DOHH2 (cell line): ENCODE measurements around the gene VPS54.

Experiments used
- H3F3A ChIP-seq: fragments of 200-600 bp; sonication (generic), shearing (Covaris generic); 2 replicates; pipeline ENCODE4 v1.6.0; 2016; ENCODE audit warnings: antibody characterized with exemption, mild to moderate bottlenecking; ENCODE audit not compliant: control insufficient read depth, insufficient read depth
- H3K27ac ChIP-seq: fragments of 200-600 bp; sonication (generic); 2 replicates; pipeline ENCODE4 v1.5.1; 2014; ENCODE audit warnings: low read depth, mild to moderate bottlenecking, low read length, moderate library complexity
- H3K27me3 ChIP-seq: fragments of 200-600 bp; sonication (generic); 2 replicates; pipeline ENCODE4 v1.6.1; 2014; ENCODE audit warnings: mild to moderate bottlenecking, low read length, mixed read lengths; ENCODE audit not compliant: control insufficient read depth
- H3K36me3 ChIP-seq: fragments of 200-600 bp; sonication (generic); 2 replicates; pipeline ENCODE4 v1.6.1; 2014; ENCODE audit warnings: mild to moderate bottlenecking, low read length, moderate library complexity, mixed read lengths; ENCODE audit not compliant: control insufficient read depth
- H3K4me1 ChIP-seq: fragments of 200-600 bp; sonication (generic); 2 replicates; pipeline ENCODE4 v1.6.1; 2014; ENCODE audit warnings: mild to moderate bottlenecking, low read length, mixed read lengths; ENCODE audit not compliant: control insufficient read depth
- H3K4me2 ChIP-seq: fragments of 200-600 bp; sonication (generic); 2 replicates; pipeline ENCODE4 v1.6.0; 2014; ENCODE audit warnings: mild to moderate bottlenecking, low read length, moderate library complexity
- H3K4me3 ChIP-seq: fragments of 200-600 bp; sonication (generic); 2 replicates; pipeline ENCODE4 v1.5.1; 2014; ENCODE audit warnings: mild to moderate bottlenecking, low read length, mixed read lengths
- H3K79me2 ChIP-seq: fragments of 200-600 bp; sonication (generic); 2 replicates; pipeline ENCODE4 v1.6.1; 2014; ENCODE audit warnings: mild to moderate bottlenecking, low read length, mixed read lengths; ENCODE audit not compliant: control insufficient read depth
- H3K9me2 ChIP-seq: fragments of 200-600 bp; sonication (generic); replicated peaks from 2 replicates; pipeline ENCODE4 v1.6.1; 2014; ENCODE audit warnings: mild to moderate bottlenecking, low read length, mixed read lengths; ENCODE audit not compliant: control insufficient read depth
- H3K9me3 ChIP-seq: fragments of 200-600 bp; sonication (generic); 2 replicates; pipeline ENCODE4 v1.6.1; 2014; ENCODE audit warnings: antibody characterized with exemption, low read length, mixed read lengths; ENCODE audit not compliant: control insufficient read depth, insufficient read depth
- H4K20me1 ChIP-seq: fragments of 200-600 bp; sonication (generic); 2 replicates; pipeline ENCODE4 v1.6.0; 2014; ENCODE audit warnings: low read depth, mild to moderate bottlenecking, antibody characterized with exemption, low read length, moderate library complexity; ENCODE audit not compliant: control insufficient read depth, insufficient read depth
- EZH2phosphoT487 ChIP-seq: fragments of 200-600 bp; sonication (generic); IDR thresholded peaks from 2 replicates; pipeline ENCODE4 v1.6.1; 2017; ENCODE audit warnings: borderline replicate concordance, mild to moderate bottlenecking, antibody characterized with exemption, low read length, moderate library complexity, mixed read lengths
- TF ChIP-seq, protein P1 (sequence below): fragments of 200-600 bp; sonication (generic); IDR thresholded peaks from one replicate; pipeline ENCODE4 v1.5.1; 2014; ENCODE audit warnings: antibody characterized with exemption, mild to moderate bottlenecking, low read depth, low read length; ENCODE audit not compliant: poor library complexity, severe bottlenecking

The VPS54 gene

GRCh38 chr2:63982335-63982734, 36.9 kb downstream of the VPS54 start:
- H3K9me2 ChIP-seq: no peaks in the 10 kb centered on the region
- no peaks in the 10 kb centered on the region for H4K20me1 ChIP-seq
- no peak overlapping the region for H3K4me3 ChIP-seq
- TF ChIP-seq, protein P1, sequence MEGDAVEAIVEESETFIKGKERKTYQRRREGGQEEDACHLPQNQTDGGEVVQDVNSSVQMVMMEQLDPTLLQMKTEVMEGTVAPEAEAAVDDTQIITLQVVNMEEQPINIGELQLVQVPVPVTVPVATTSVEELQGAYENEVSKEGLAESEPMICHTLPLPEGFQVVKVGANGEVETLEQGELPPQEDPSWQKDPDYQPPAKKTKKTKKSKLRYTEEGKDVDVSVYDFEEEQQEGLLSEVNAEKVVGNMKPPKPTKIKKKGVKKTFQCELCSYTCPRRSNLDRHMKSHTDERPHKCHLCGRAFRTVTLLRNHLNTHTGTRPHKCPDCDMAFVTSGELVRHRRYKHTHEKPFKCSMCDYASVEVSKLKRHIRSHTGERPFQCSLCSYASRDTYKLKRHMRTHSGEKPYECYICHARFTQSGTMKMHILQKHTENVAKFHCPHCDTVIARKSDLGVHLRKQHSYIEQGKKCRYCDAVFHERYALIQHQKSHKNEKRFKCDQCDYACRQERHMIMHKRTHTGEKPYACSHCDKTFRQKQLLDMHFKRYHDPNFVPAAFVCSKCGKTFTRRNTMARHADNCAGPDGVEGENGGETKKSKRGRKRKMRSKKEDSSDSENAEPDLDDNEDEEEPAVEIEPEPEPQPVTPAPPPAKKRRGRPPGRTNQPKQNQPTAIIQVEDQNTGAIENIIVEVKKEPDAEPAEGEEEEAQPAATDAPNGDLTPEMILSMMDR: no peak
- TF ChIP-seq EZH2phosphoT487: no peak
- peaks cover 29% of the 10 kb centered on the region for H3K36me3 ChIP-seq
- no peak overlapping the region for H3K27ac ChIP-seq
- no peaks in the 10 kb centered on the region for H3K4me1 ChIP-seq
- no peaks in the 10 kb centered on the region for H3K9me3 ChIP-seq
- no peak overlapping the region for H3K4me2 ChIP-seq
- no peaks in the 10 kb centered on the region for H3K27me3 ChIP-seq
- H3F3A ChIP-seq: no peaks in the 10 kb centered on the region
- 0 out of 2 replicates have a peak, but pooled peaks cover 5% of the 10 kb centered on the region for H3K79me2 ChIP-seq

DNA sequence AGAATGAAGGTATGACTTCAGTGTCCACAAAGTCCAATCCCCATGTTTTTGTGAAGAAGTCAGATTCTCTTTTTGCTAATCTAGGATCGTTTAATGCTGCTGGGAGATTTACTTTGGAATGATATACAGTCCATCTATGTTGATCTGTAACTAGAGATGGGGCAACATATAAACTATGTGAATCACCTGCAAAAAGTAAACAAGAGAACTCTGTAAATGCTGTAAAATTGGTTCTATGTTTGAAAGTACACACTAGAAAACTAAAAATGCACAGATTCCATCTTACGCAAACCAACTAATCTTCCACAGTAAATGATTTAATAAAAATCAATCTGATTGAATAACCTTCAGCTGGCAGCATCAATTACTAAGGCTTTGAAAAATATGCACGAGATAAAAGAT, 37.5 kb downstream of the VPS54 start:
- H3K4me2 ChIP-seq: no peak overlapping the region
- H3K9me2 ChIP-seq: no peaks in the 10 kb centered on the region
- H3K27me3 ChIP-seq: no peaks in the 10 kb centered on the region
- no peaks in the 10 kb centered on the region for H4K20me1 ChIP-seq
- no peaks in the 10 kb centered on the region for H3F3A ChIP-seq
- peaks cover 29% of the 10 kb centered on the region for H3K36me3 ChIP-seq
- no peaks in the 10 kb centered on the region for H3K9me3 ChIP-seq
- no peak overlapping the region for H3K4me3 ChIP-seq
- H3K79me2 ChIP-seq: 0 out of 2 replicates have a peak, but pooled peaks cover 5% of the 10 kb centered on the region
- TF ChIP-seq EZH2phosphoT487: no peak
- TF ChIP-seq, protein P1: no peak
- no peaks in the 10 kb centered on the region for H3K4me1 ChIP-seq
- no peak overlapping the region for H3K27ac ChIP-seq

DNA sequence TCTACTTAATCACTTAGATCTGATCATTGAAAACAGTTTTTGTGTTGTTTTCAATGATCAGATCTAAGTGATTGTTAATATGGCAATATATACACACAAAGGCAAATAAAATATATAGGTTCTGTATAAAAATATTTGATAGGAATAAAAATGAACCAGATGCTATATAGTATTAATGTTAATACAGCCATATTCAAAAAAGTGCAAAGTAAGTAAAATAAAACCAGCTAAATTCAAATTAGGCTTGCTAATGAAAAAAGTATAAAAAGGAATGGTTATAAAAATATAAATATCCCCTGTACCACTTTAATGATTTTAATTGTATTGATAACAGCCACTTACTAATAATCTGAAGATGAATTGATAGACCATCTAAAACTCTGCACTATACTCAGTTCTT, 38.4 kb downstream of the VPS54 start:
- Histone ChIP-seq H3F3A (no peaks in the 10 kb centered on the region), H3K9me2 (no peaks in the 10 kb centered on the region), H3K36me3 (peaks cover 29% of the 10 kb centered on the region), H3K27me3 (no peaks in the 10 kb centered on the region), H3K4me3 (no peak overlapping the region), H3K79me2 (0 out of 2 replicates have a peak, but pooled peaks cover 3% of the 10 kb centered on the region), H3K4me1 (no peaks in the 10 kb centered on the region), H4K20me1 (no peaks in the 10 kb centered on the region), H3K4me2 (no peak overlapping the region), H3K27ac (no peak overlapping the region), H3K9me3 (no peaks in the 10 kb centered on the region)
- TF ChIP-seq EZH2phosphoT487: no peak
- TF ChIP-seq, protein P1: no peak
